ENCODE measurements around the gene HES3.

Gene HES3

DNA sequence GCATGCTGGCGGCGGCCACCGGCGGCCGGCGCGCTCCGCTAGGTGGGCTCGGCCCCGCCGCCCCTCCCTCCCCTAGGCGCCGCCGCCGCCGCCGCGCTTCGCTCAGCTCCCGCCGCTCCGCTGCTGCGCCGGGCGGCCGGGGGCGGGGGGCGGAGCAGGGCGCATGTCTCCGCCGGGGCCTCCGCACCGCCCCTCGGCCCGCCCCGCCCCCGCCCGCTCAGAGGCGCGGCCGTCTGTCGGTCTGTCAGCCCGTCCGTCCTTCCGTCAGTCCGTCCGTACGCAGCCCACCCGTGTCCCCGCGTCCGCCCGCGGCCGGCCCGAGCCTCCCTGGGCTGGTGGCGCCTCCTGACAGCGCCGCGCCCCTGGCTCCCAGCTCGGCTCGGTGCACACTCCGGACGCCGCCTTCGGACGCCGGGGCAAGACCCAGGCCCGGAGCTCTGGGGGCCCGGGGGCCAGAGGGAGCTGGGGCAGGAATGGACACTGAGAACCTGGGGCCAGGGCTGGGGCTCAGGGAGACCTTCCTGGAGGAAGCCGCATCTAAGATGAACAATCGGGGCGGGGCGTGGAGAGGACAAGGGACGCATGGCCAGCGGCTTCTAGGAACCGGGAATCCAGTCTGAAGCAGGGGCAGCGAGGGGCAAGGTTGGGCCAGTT lies 17.1 kb downstream of the HES3 start, which contains the start of gene GPR153:
Gene GPR153, minus strand, starts transcription at position 138 of the 654 bp plus-strand sequence. CDS start 6,193 bp downstream, outside the sequence.
- peak in 1 of 3 experiments; percentile 45 for DNase-seq (ENCODE audit: low read depth in 2 of 3, low spot score in 2 of 3)

DNA sequence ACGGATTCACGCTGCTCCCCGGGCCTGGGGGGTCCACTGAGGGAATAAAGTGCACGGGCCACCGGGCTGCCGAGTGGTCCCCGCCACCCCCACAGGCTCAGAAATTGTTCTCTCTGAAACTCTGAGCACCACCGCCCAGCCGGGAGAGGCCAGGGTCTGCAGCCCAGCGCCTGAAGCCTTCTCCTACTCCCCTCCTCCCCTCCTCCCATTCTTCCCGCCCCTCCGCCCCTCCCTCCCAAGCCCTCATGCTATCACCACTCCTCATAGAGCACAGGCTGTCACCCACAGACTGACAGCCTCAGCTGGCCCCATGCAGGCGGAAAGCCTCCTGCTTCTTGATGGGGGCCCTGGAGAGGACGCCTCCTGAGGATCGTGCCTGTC lies 17.6 kb downstream of the HES3 start:
- DNase-seq (ENCODE audit: low read depth in 2 of 3, low spot score in 2 of 3) = no peak

DNA sequence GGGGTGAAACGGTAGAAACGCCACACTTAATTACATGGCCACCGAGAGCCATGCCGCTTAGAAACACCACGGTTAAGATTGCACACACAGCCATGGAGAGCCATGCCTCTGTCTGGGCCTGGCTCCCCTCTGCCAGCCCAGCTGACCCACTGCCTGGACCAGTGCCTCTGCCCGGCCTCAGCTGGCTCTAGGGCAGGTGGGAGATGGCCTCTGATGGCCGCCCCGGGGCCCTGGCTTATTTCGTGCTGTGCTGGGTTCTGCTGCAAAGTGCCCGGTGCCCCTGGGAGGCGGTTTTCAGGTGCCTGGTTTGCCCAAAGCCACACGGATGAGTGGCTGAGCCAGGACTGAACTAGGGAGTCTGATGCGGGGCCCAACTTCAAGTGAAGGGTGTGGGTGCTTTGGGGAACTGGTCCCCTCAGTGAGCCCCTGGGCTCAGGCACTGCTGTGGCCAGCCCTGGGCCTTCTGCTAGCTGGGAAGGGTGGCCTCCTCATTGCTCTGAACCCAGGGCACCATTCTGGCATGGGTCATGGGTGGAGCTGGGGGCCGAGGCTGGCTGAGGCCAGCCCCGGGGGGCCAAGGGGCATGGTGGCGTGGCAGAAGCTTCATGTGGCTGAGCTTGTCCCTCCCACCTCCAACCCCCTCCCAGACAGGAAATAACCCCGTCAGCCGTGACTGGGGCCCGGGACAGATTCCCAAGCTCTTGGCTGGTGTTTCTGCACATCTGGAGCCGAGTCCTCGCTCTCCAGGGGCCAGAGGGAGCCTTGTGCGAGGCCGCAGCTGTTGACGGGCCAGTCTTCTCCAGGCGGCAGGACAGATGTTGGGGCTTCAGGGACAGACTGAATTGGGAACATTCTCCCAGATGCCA lies 18.8 kb downstream of the HES3 start:
- no peak for DNase-seq (ENCODE audit: low read depth in 2 of 3, low spot score in 2 of 3)

DNA sequence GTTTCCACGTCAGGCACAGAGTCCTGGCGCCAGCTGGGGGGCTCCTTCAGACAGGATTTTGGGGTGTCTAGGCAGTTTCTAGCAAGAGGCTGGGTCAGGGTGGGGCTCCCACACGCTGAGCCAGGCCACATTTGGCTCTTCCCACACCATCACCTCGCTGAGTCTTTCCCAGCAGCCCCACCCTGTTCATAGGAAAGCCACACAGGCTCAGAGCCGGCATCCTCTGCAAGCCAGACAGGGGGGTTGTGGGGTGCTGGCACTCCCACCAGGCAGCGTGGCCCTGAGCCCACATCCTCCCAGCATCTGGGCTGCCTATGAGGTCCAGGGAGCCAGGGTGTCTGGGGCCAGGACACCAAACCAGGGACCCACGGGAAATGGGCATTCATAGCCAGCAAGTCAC lies 19.7 kb downstream of the HES3 start:
- DNase-seq (ENCODE audit: low read depth in 2 of 3, low spot score in 2 of 3) = no peak

DNA sequence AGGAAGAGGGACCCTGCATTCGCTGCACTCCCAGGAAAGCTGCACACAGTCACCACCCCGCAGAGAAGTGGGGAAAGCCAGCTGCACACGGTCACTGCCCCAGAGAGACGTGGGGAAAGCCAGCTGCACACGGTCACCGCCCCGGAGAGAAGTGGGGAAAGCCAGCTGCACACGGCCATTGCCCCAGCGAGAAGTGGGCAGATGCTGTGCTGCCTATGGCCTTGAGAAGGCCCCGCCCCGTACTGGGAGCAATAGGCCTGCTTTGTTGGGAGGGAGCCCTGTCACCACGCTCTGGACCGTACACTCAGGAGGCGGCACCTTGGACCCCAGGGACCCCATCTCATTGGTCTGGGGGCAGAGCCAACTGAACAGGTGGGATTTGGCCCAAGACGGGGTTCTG lies 21.2 kb downstream of the HES3 start:
- DNase-seq (ENCODE audit: low read depth in 2 of 3, low spot score in 2 of 3) = no peak

DNA sequence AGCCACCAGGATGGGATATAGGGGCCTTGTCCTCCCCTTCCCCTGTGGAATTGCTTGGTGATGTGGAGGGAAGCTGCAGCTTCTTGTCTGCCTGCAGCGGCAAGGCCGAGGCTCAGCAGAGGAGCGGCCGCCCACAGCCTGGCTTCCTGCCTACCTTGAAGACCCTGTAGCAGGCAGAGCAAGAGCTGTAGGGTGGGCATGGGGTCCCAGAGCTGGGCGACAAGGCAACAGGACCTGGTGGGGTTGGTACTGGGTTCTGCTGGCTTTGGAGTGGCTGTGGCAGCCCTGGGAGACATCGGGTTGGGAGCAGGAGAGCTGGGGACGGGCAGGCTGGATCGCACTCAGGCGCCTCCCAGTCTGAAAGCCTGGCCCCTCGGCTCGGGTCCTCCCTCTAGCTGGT lies 22.7 kb downstream of the HES3 start:
- DNase-seq (ENCODE audit: low read depth in 2 of 3, low spot score in 2 of 3) = no peak

DNA sequence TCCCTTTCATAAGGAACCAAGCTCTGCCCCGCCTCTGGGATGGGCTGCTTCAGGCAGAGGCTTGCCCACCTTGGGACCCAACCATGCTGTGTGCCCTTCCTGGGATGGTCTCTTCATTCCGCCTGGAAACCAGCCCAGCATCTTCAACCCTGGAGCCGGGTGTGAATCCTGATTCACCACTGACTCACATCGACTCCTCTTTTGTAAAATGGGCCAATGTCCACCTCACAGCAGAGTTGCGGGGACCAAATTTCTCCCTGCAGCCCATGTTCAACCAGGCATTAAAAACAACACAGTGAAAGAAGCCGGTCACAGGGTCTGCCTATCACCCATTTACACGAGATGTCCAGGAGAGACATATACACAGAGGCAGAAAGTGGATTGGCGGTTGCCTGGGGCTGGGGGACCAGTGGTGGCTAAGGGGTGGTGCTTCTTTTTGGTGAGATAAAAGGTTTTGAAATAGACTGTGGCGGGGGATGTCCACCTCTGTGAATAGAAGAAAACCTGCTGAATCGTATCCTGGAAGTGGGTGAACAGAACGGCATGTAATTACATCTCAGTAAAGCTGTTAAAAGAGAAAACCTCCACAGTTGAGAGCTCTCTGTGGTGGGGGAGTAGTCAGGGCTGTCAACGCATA lies 23.8 kb downstream of the HES3 start:
- no peak for DNase-seq (ENCODE audit: low read depth in 2 of 3, low spot score in 2 of 3)

DNA sequence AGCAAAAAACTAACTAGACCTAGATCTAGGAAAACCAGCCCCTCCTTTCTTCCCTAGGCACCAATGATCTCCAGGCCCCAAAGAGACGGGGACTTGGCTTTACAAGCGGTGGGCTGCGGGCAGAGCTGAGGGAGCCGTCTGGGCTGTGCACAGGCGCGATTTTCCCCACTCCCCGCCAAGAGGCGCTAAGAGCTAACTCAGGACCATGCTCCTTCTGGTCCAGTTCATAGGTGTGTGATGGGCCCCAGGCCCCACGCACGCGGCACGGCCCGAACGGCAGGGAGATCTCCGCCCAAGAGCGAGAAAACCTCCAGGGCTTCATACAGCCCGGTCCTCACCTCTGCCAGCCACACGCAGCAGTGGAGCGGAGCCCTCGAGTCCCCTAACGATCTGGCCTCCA lies 24.4 kb downstream of the HES3 start:
- DNase-seq (ENCODE audit: low read depth in 2 of 3, low spot score in 2 of 3) = no peak

DNA sequence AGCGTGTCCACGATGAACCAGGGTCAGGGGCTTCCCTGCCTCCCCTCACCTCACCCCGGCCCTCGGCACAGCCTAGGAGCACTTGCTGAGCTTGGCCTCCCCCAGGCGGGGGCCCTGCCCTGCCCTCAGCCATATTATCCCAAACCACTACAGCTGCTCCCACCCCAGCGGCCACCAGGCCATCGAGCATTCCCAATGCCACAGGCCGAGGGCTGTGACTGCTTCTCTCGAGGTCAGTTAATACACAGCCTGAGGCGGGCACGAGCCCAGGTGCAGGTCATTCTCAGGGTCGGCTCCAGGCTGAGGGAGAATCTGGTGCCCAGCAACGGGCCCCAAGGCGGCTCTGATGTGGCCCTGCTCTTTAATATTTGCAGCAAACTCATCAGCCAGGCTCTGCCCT lies 25.3 kb downstream of the HES3 start:
- DNase-seq (ENCODE audit: low read depth in 2 of 3, low spot score in 2 of 3) = no peak

DNA sequence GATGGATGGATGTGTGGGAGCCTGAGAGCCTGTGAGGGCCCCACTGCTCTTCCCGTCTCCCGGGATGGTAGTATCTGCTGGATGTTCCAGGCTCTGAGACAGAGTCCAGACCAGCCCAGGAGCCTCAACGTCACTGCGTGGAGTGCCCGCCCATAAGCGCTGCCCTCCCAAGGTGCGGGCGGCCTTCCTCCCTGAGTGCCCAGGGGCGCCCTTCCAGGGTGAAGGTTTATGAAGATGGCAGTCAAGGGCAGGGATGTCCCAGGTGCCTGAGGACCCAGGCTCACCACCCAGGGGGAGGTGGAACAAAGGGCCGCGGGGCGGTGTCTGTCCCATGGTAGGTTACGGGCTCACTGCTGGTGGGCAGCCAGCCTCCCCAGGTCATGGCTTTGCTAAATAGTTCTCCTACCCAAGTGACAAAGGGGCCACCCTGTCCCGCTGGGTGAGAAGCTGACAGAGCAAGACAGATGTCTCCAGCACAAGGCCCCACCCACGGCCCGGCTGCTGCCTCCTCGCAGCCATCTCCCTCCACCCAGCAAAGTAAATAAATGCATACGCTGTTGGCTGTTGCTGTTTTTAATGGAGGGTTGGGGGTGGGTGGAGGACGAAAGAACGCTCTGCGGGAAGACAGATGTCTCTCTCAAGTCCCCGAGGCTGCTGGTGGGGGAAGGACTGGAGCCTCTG lies 25.9 kb downstream of the HES3 start:
- DNase-seq (ENCODE audit: low read depth in 2 of 3, low spot score in 2 of 3) = no peak

DNA sequence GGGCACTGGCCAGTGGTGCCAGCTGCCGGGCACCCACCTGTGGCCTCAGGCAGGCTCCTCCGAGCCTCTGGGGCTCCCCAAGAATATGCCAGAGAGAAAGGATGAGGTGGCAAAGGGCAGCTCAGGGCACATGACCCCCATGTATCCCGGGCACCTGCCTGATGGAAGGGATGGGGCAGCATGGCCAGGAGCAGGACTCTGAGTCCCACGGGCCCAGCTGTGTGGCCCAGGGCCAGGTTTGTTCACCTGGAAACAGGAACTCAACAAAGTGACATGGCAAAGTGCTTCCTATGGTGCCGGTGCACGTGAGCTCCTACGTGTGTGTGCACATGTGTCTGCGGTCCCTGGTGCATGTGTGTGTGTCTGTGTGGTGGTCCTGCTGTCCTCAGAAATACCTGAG lies 26.4 kb downstream of the HES3 start:
- no peak for DNase-seq (ENCODE audit: low read depth in 2 of 3, low spot score in 2 of 3)

DNA sequence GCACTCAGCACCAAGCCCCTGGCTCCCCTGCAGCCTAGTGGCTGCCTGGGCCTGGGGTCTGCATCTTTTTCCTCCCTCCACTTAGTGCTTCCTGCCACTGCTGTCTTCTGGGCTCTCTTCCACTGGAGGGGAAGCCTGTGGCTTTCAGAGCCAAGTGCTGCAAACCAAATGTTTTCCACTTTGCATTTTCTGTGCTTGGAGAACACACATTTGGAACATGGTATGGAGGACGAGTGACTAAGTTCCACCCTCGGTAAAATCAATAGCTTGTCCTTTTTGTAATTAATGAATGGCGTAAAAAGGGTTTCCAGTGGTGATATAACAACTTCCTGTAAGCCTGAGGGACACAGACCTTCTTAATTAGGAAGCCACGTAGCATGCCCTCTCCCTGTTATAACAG lies 27.0 kb downstream of the HES3 start:
- DNase-seq (ENCODE audit: low read depth in 2 of 3, low spot score in 2 of 3) = no peak

DNA sequence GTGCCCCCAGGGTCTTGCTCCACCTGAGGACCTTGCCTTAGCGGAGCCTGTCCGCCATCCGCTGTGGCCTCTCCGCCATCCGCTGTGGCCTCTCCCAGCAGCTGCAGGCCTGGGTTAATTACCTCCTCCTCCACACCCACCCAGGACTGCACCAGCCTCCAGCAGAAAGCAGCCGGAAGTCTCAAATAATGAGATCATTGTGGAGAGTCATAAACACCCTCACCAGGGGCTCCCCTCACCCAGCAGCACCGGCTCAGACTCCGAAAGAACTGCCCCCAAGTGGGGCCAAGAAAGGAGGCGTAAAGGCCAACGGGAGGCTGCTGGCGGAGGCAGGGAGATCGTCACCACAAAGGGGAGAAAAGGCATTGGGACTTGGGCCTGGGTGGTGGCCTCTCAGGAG lies 27.6 kb downstream of the HES3 start:
- DNase-seq (ENCODE audit: low read depth in 2 of 3, low spot score in 2 of 3) = no peak

DNA sequence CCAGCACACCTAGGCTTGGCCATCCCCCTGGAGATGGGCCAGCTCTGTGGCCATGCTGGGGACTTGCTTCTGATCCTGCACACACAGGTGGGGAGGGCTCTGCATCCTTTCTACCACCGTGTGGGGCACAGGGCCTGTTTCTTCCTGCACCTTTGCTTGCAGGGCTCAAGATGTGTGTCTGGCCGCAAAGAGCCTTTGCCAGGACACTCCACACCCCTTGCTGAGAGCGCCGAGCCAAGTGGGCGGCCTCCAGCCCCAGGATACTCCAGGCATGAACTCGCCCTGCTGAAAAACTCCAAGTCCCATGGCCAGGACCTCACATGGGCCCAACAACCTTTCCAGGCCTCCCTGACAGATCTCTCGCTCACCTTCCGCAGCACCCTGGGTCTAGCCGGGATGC lies 28.5 kb downstream of the HES3 start:
- no peak for DNase-seq (ENCODE audit: low read depth in 2 of 3, low spot score in 2 of 3)

DNA sequence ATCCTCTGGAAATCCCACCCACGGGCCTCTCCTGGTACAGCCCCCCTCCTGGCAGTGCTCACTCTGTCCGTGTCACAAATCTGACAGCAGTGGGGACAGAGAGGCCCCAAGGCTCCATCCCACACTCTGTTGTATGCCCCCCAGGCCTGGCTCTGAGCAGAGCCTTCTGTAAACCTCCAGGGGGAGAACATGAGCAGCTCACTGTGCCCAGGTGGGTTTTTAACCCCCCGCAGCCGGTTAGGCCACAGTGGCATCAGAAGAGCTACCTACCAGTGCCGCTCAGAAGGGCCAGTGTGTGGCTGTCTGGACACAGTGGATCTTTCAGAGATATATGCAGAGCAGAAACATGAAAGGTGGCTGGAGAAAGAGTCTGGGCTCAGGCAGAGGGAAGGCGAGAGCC lies 28.9 kb downstream of the HES3 start:
- no peak for DNase-seq (ENCODE audit: low read depth in 2 of 3, low spot score in 2 of 3)

DNA sequence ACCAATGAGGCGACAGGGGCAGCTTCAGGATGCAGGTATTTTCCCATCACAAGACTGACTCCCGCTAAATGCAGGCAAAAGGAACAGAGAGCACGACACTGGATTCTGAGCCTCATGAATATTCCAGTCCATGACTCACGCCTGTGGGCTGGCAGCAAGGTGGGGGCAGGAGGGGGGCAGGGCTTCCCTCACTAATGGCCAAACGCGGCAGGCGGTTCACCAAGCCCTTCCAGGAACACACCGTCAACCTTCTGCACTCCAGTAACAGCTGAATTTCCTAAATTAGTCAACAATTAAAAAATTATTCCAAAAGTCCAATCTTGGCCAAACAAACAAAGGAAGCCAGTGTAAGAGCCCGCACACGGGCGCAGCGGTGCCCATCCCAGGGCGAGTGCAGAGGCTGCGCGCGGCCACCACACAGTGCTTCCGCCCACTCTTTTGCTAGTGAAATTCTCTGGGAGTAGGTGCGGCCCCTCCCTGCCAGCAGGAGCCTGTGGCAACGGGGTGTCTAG lies 29.5 kb downstream of the HES3 start:
- no peak for DNase-seq (ENCODE audit: low read depth in 2 of 3, low spot score in 2 of 3)

DNA sequence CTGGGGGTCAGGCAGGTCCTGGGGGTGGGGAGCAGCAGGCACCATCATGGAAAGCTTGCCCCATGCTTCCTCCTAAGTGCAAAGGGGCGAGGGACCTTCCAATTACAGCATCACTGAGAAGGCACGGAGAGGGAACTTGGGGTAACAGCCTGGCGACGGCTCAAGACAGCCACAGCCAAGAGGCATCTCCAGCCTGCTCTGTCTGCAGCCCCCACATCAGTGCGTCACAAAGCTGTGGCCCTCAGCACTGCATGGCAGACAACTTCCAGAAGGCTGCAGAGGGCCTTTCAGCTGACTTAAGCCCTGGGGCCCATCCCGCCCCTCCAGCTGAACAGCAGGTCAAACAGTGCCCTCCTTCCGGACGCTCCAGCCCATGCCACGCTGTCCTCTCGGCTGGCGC lies 30.1 kb downstream of the HES3 start:
- no peak for DNase-seq (ENCODE audit: low read depth in 2 of 3, low spot score in 2 of 3)

DNA sequence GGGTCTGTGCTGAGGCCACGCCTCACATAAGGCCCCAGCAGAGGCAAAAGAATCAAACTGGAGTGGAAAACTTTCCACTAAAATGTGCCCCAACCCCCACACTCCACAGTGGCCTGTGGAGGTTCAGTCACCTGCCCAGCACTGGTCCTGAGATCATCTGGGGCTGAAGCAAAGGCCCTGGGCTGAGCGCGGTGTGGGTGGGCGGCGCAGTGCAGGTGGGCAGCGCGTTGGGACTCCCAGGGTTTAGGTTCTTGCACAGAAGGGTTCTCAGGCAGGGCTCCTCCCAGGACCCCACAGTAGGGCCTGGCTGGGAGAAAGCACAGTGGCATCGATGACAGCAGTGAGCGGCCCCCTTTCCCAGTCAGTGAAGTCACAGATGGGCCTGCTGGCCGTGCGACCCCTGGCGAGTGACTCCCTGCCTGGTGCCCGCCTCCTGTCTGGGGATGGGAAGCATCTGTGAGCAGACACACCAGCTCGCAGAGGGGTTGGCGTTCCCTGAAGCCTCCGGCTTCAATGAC lies 30.7 kb downstream of the HES3 start:
- DNase-seq (ENCODE audit: low read depth in 2 of 3, low spot score in 2 of 3) = no peak

DNA sequence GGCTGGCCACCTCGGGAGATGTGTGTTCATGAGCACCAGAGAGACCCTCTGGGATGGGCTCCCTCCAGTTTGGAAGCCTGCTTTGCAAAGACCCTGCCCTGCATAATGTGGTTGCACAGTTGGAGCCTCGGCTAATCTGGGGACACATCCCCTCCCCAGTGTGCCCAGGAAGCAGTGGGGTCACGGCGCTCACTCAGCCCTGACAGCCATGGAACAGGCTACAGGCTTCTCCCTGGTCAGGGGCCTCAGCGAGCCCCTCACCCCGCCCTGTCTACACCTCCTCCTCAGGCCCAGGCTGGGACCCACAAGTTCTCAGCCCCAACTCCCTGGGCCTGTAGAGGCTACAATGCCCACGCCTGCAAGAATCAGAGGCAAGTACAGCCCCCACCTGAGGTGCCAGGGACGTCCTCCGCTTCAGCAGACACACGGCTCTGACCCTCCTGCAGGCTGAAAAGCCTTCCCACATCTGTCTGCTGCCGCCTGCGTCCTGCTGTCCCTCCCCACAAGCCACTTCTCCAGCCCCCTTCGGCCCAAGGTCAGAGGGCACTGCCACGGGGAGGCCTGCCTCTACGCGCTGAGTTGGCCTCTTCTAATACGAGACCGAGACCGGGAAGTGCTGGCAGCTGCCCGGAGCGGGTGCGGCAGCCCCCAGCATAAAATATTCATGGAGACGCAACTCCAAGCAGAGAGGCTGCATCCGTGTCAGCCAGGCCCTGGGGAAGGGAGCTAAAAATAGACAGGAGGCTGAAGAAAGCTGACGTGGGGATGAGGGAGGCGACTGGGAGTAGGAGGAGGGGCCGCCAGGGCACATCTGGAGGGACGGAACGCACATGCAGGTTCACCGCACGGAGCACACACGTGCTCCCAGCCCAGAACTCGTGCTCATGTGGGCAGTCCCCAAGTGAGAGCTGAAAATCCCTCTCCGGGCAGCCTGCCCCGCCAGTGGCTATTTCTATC lies 32.1 kb downstream of the HES3 start:
- DNase-seq (ENCODE audit: low read depth in 2 of 3, low spot score in 2 of 3) = no peak
